HG02798 (cell line): ENCODE results near the gene VSIR.

Experiments used
- ATAC-seq: cut with Tn5 transposase; IDR thresholded peaks from one replicate; pipeline ENCODE4 v1.9.1; 2021; ENCODE audit warnings: mild to moderate bottlenecking; ENCODE audit not compliant: unreplicated experiment, poor library complexity

VSIR gene

DNA sequence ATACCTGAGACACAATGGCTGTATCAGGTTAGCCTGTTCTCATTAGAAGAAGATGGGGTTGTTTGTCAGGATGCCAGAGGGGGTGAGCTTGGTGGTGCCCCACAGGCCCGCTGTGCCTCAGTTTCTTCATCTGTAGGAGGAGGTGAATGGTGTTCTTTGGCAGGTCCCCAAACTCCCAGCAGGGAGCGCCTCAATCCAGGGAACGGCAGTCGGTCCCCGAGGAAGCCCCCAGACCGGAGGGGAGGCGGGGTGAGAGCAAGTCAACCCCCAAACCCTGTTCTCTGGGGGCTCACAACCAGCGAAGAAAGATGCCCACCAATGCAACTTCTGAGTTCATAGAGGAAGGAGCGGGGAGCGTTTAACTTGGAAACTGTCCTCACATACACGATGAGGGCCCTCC lies 69.7 kb downstream of the VSIR start:
- ATAC-seq: no peak

DNA sequence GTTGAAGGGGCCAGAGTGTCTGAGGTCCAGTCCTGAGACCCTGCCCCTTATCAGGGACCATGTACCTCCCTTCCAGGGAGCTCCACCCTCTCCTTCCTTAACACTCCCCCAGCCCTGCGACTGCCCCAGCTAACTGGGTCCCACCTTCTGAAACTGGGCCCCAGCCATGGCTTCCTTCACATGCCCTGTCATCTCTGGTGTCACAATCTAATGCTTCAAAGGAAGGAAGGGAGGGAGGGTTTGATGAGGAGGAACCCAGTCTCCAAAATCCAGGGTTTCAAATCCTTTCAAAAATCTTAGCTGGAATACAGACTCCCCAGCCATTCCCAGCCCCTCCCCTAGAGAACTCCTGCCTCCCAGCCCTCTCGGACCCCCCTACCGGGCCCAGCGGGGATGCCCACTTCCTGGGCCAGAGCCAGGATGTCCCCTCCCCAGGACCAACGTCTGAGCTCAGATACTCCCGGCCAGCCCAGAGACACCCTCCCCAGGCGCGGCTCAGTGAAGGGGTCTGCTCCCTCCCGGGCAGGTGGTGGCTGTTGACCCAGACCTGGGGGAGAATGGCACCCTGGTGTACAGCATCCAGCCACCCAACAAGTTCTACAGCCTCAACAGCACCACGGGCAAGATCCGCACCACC lies 71.7 kb downstream of the VSIR start:
- no peak for ATAC-seq

DNA sequence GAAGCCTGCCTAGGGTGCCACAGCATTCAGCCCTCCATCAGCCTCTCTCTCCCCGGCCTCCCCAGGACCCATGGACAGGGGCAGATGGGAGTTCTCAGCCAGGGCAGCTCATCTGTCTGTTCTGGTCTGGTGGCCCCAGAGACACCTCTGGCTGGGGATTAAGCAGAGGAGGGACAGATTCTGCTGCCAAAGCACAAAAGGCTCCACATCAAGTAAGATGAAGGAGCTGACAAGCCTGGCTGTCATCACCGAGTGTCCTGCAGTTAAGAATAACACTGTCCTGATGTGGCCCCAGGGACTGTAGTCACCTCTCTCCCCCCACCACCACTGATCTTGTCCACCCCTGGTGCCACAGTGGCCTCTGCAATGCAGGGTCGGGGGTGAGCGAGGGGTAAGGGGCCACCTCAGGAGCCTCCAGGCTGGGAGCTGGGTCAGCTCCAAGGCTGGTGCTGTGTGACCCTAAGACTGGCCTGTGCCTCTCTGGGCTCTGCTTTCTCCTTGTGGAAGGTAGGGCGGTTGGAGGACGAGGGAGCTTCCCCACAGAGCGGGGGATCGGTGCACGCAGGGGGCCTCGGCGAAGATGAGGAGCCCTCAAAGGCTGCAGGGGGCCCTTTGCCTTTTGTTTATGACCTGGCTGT lies 72.5 kb downstream of the VSIR start:
- ATAC-seq: no peak

DNA sequence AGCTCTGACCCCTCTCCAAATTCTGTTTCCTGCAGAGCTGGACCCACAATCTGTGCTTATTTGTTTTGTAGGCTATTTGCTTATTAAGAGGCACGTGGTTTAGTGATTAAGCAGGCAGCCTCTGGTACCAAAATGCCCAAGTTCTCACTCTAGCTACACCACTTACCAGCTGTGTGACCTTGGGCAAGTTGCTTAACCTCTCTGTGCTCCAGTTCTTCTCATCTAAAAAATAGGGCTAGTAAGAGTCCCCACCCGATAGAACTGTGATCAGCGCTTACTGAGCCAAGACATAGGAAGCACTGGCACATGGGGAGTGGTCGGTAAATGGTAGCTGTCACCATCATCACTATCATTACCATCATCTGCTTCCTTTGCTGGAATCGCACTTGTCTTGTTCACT lies 74.6 kb downstream of the VSIR start:
- no peak for ATAC-seq

DNA sequence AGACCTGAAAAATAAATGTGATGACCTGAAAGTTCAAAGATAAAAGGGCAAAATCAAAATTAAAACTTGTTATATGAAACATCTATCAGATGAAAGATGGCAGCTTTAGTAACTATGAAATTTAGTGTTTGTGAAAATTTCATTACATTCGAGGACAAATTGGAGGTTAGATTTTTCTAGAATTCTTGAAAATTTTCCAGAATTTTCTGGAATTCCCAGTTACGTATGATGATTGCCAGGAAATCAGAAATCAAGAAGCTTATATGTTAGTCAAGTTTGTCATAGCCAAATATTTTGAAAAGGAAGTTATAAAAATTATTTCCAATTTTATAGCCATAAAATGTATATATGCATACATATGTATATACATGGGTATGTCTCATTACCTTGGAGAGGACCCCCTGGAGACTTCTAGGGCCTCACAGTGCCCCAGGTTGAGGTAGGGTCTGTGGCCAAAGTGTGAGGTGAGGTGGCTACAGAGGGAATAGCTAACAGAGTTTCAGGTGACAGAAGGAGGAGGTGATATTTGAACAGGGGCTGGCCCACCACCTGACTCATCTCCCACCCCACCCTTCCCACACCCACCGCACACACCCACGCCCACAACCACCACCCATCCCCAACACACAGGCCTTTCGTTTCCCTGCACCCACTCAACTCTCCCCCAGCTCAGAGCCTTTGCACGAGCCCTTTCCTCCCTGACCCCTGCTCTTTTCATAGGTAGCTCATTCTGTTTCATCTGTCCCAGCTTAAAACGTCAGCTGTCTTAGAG lies 75.2 kb downstream of the VSIR start:
- no peak for ATAC-seq
